ENCODE data around the gene ZNF644. TPM values are rescaled to one million over a fixed set of nuclear protein-coding genes. Genes with fewer than 3 reads are reported as not detected.
"Not testable (repeated sequence)": the region's sequence is repeated elsewhere in the genome, so short reads cannot be mapped to it uniquely, and the experiment has no call there.

The ZNF644 gene
- total and polyA plus RNA-seq, 4 donors: 6.8 to 38.8 (median 27.2) TPM

- H3K9ac ChIP-seq (ENCODE audit: low read depth in 1 of 2, low read length in 2 of 2): no peak overlapping the region
- no peaks in the 10 kb centered on the region for H3K27me3 ChIP-seq (ENCODE audit: control insufficient read depth in 4 of 4, insufficient read depth in 4 of 4, low read length in 3 of 4)
- H3K4me1 ChIP-seq (ENCODE audit: control insufficient read depth in 4 of 4, insufficient read depth in 4 of 4, low read length in 3 of 4): no peaks in the 10 kb centered on the region
- no peak overlapping the region for H3K27ac ChIP-seq (ENCODE audit: low read depth in 1 of 2, low read length in 2 of 2)
- H3K9me3 ChIP-seq (ENCODE audit: control insufficient read depth in 4 of 4, low read length in 3 of 4): no peaks in the 10 kb centered on the region
- peaks cover 0 to 9% (median 7%) of the 10 kb centered on the region in 4 donors for H3K36me3 ChIP-seq (ENCODE audit: control insufficient read depth in 4 of 4, insufficient read depth in 3 of 4, low read depth in 1 of 4, low read length in 3 of 4)
- TF ChIP-seq GABPA (IDR thresholded peaks at IDR 0.05 in 1 of 2, conservative IDR thresholded peaks at IDR 0.05 in 1 of 2) (no peak), FOXA1 (IDR thresholded peaks at IDR 0.05) (no peak), YY1 (IDR thresholded peaks at IDR 0.05) (no peak), HNF4G (IDR thresholded peaks at IDR 0.05) (no peak), MAX (IDR thresholded peaks at IDR 0.05) (no peak), REST (IDR thresholded peaks at IDR 0.05) (no peak), CTCF (IDR thresholded peaks at IDR 0.05; ENCODE audit: low read depth, low read length, missing input control) (no peak), RAD21 (IDR thresholded peaks at IDR 0.05) (no peak), ATF3 (IDR thresholded peaks at IDR 0.05) (no peak), RXRA (IDR thresholded peaks at IDR 0.05) (no peak), HNF4A (conservative IDR thresholded peaks at IDR 0.05) (no peak), EGR1 (IDR thresholded peaks at IDR 0.05; ENCODE audit: low read depth in 2 of 2) (no peak), ZBTB33 (IDR thresholded peaks at IDR 0.05) (no peak), NR2F2 (IDR thresholded peaks at IDR 0.05) (no peak), SP1 (IDR thresholded peaks at IDR 0.05) (no peak), FOXA2 (IDR thresholded peaks at IDR 0.05) (no peak), JUND (IDR thresholded peaks at IDR 0.05) (no peak), TAF1 (conservative IDR thresholded peaks at IDR 0.05) (no peak)
- 93% methylated on average over 4 of the region's 4 CpGs for WGBS
- H3K4me3 ChIP-seq (ENCODE audit: low read depth in 1 of 3, low read length in 3 of 3): no peak overlapping the region
- no peak for DNase-seq (ENCODE audit: low spot score)
Observed at GRCh38 chr1:90936061-90936460, 85.8 kb downstream of the ZNF644 start.

- not testable (repeated sequence) for H3K36me3 ChIP-seq (ENCODE audit: control insufficient read depth in 4 of 4, insufficient read depth in 3 of 4, low read depth in 1 of 4, low read length in 3 of 4); H3K27ac ChIP-seq (ENCODE audit: low read depth in 1 of 2, low read length in 2 of 2); H3K27me3 ChIP-seq (ENCODE audit: control insufficient read depth in 4 of 4, insufficient read depth in 4 of 4, low read length in 3 of 4); H3K4me1 ChIP-seq (ENCODE audit: control insufficient read depth in 4 of 4, insufficient read depth in 4 of 4, low read length in 3 of 4); DNase-seq (ENCODE audit: low spot score); H3K4me3 ChIP-seq (ENCODE audit: low read depth in 1 of 3, low read length in 3 of 3); H3K9me3 ChIP-seq (ENCODE audit: control insufficient read depth in 4 of 4, low read length in 3 of 4); H3K9ac ChIP-seq (ENCODE audit: low read depth in 1 of 2, low read length in 2 of 2)
- WGBS: over 99% methylated on average over 8 of the region's 8 CpGs
Observed at GRCh38 chr1:90928231-90928630, 93.6 kb downstream of the ZNF644 start.

GRCh38 chr1:90927674-90928073, 94.2 kb downstream of the ZNF644 start:
- not testable (repeated sequence) for H3K9me3 ChIP-seq (ENCODE audit: control insufficient read depth in 4 of 4, low read length in 3 of 4); H3K4me1 ChIP-seq (ENCODE audit: control insufficient read depth in 4 of 4, insufficient read depth in 4 of 4, low read length in 3 of 4); H3K27ac ChIP-seq (ENCODE audit: low read depth in 1 of 2, low read length in 2 of 2); H3K36me3 ChIP-seq (ENCODE audit: control insufficient read depth in 4 of 4, insufficient read depth in 3 of 4, low read depth in 1 of 4, low read length in 3 of 4); H3K9ac ChIP-seq (ENCODE audit: low read depth in 1 of 2, low read length in 2 of 2); DNase-seq (ENCODE audit: low spot score); H3K27me3 ChIP-seq (ENCODE audit: control insufficient read depth in 4 of 4, insufficient read depth in 4 of 4, low read length in 3 of 4); H3K4me3 ChIP-seq (ENCODE audit: low read depth in 1 of 3, low read length in 3 of 3)
- 96% methylated on average over 5 of the region's 5 CpGs for WGBS
